B cell (primary cell): ENCODE results near the gene FMR1NB. TPM values are rescaled to one million over a fixed set of nuclear protein-coding genes. Genes with fewer than 3 reads are reported as not detected.

Experiments
- ATAC-seq: fragments of 200-7000 bp; cut with Tn5 transposase; one replicate; pipeline ENCODE4 v1.10.0; 2021; ENCODE audit warnings: low read depth, mild to moderate bottlenecking, moderate number of reproducible peaks, moderate library complexity
- CTCF ChIA-PET: fragments of 350-600 bp; sonication (Branson Sonifier 250); formaldehyde crosslinking; loops from one replicate; lab custom pipeline; 2021; ENCODE audit warnings: antibody characterized with exemption, inconsistent platforms; lab: Charles Lee
- POLR2A ChIA-PET: fragments of 350-600 bp; sonication (Branson Sonifier 250); formaldehyde crosslinking; loops from one replicate; lab custom pipeline; 2021; ENCODE audit warnings: antibody characterized with exemption; lab: Charles Lee
- DNase-seq: peaks from one replicate; pipeline ENCODE4 v3.0.0; 2013
- H2AFZ ChIP-seq: 2 replicates; pipeline ENCODE4 v1.6.1; 2012; ENCODE audit warnings: mild to moderate bottlenecking, low read depth, low read length; ENCODE audit not compliant: insufficient read depth, poor library complexity, severe bottlenecking
- H3K27ac ChIP-seq, 2 donors: 1 replicate in 1 of 2; 2 replicates in 1 of 2; pipeline ENCODE4 v1.5.1; 2012 to 2013; ENCODE audit warnings: low read length in 2 of 2, mild to moderate bottlenecking in 2 of 2, moderate library complexity in 1 of 2
- H3K27me3 ChIP-seq, 4 experiments: fragments of 200-600 bp in 1 of 4; sonication (generic) in 1 of 4; replicated peaks in 1 of 4; 1 replicate in 2 of 4; 2 replicates in 2 of 4; pipeline versions ENCODE4 v1.6.1 to v1.7.0; 2013 to 2016; ENCODE audit warnings: low read length in 3 of 4, mild to moderate bottlenecking in 2 of 4, mixed read lengths in 1 of 4, moderate library complexity in 1 of 4; ENCODE audit not compliant: insufficient read depth in 4 of 4, control insufficient read depth in 3 of 4; ENCODE audit errors: control extremely low read depth in 1 of 4
- H3K36me3 ChIP-seq, 2 experiments: replicated peaks in 1 of 2; 1 replicate in 1 of 2; 2 replicates in 1 of 2; pipeline versions ENCODE4 v1.6.1 to v1.7.1; 2013; ENCODE audit warnings: low read length in 1 of 2; ENCODE audit not compliant: insufficient read depth in 2 of 2, control insufficient read depth in 1 of 2; ENCODE audit errors: control extremely low read depth in 1 of 2, extremely low read depth in 1 of 2
- H3K4me1 ChIP-seq, 2 donors: fragments of 200-600 bp in 1 of 2; sonication (generic) in 1 of 2; 1 replicate in 1 of 2; 2 replicates in 1 of 2; pipeline versions ENCODE4 v1.5.1 to v1.6.1; 2013 to 2017; ENCODE audit warnings: low read length in 2 of 2; ENCODE audit not compliant: control insufficient read depth in 2 of 2, insufficient read depth in 2 of 2
- H3K4me2 ChIP-seq: replicated peaks from 2 replicates; pipeline ENCODE3; 2012; ENCODE audit warnings: mild to moderate bottlenecking, low read depth, low read length; ENCODE audit not compliant: poor library complexity, severe bottlenecking
- H3K4me3 ChIP-seq, 5 experiments: fragments of 200-600 bp in 1 of 5; sonication (generic) in 1 of 5; 1 replicate in 3 of 5; 2 replicates in 2 of 5; pipeline versions ENCODE4 v1.5.1 to v1.7.0; 2011 to 2016; ENCODE audit warnings: low read length in 4 of 5, mild to moderate bottlenecking in 4 of 5, low read depth in 2 of 5, control low read depth in 1 of 5, moderate library complexity in 1 of 5; ENCODE audit not compliant: insufficient read depth in 1 of 5; ENCODE audit errors: control extremely low read depth in 1 of 5, extremely low read depth in 1 of 5
- H3K79me2 ChIP-seq: fragments of 200-600 bp; sonication (generic); one replicate; pipeline ENCODE4 v1.6.0; 2016; ENCODE audit warnings: low read length; ENCODE audit not compliant: control insufficient read depth, insufficient read depth
- H3K9ac ChIP-seq: fragments of 200-600 bp; sonication (generic); 2 replicates; pipeline ENCODE4 v1.6.1; 2017; ENCODE audit warnings: mild to moderate bottlenecking, low read length, moderate library complexity
- H3K9me3 ChIP-seq, 3 donors: one replicate each; pipeline versions ENCODE4 v1.6.1 to v1.7.1; 2013; ENCODE audit warnings: low read length in 2 of 3; ENCODE audit not compliant: control insufficient read depth in 2 of 3, insufficient read depth in 1 of 3; ENCODE audit errors: control extremely low read depth in 1 of 3
- H4K20me1 ChIP-seq: 2 replicates; pipeline ENCODE4 v1.6.0; 2012; ENCODE audit warnings: mild to moderate bottlenecking, low read length; ENCODE audit not compliant: insufficient read depth, control insufficient read depth, poor library complexity, severe bottlenecking
- H3K27ac Mint-ChIP-seq: one replicate; pipeline ENCODE4 v1.8.0; 2021; ENCODE audit warnings: mixed read lengths
- H3K27me3 Mint-ChIP-seq: one replicate; pipeline ENCODE4 v1.8.0; 2021; ENCODE audit warnings: mixed read lengths
- H3K4me1 Mint-ChIP-seq: one replicate; pipeline ENCODE4 v1.8.0; 2021; ENCODE audit warnings: mixed read lengths
- H3K4me3 Mint-ChIP-seq: one replicate; pipeline ENCODE4 v1.8.0; 2021; ENCODE audit warnings: mixed read lengths
- H3K9me3 Mint-ChIP-seq: one replicate; pipeline ENCODE4 v1.8.0; 2022; ENCODE audit warnings: mixed read lengths; ENCODE audit not compliant: insufficient read depth
- CTCF ChIP-seq: fragments of 200-600 bp; IDR thresholded peaks from one replicate; pipeline ENCODE4 v1.8.0; 2022; ENCODE audit warnings: antibody characterized with exemption, mild to moderate bottlenecking
- EZH2 ChIP-seq: IDR thresholded peaks from 2 replicates; pipeline ENCODE4 v1.6.1; 2012; ENCODE audit warnings: borderline replicate concordance, low read depth, mild to moderate bottlenecking, moderate library complexity, low read length; ENCODE audit not compliant: insufficient read depth, poor library complexity, severe bottlenecking
- WGBS: methylation state at CpG from one replicate; pipeline ENCODE4 v1.1.5; 2013; ENCODE audit warnings: missing lambda C conversion rate; ENCODE audit not compliant: insufficient coverage; 5-methylcytosine and 5-hydroxymethylcytosine counted together
- intact Hi-C: fragments of 100-400 bp; cut with micrococcal nuclease; formaldehyde crosslinking; loops from one replicate; pipeline ENCODE4 v1.10.0; 2022
- polyA minus RNA-seq: library from RNA; depleted of rRNA, polyadenylated mRNA; stranded (reverse); fragments of >200 nt; gene quantifications from 2 replicates; pipeline ENCODE4 v1.2.3, GENCODE V29; 2012
- polyA plus RNA-seq: library from polyadenylated mRNA; depleted of rRNA; stranded (reverse); fragments of >200 nt; gene quantifications from 2 replicates; pipeline ENCODE4 v1.2.3, GENCODE V29; 2012
- total RNA-seq, 2 donors: library from RNA; stranded (reverse); fragments of 120-200 nt in 1 of 2; gene quantifications; 1 replicate in 1 of 2; 2 replicates in 1 of 2; pipeline versions ENCODE4 v1.2.3 to v1.2.4, GENCODE V29; 2013 to 2022

The FMR1NB gene
- total RNA-seq (not detected in 2 replicates), polyA plus RNA-seq (not detected in 2 replicates), polyA minus RNA-seq (not detected in 2 replicates)
- total RNA-seq (2013), result not detected

- TF ChIP-seq EZH2, result no peak
- TF ChIP-seq CTCF, result no peak
- H3K27ac ChIP-seq, result no peak within 1 kb of the TSS
- H3K4me1 ChIP-seq, result no peaks in the 10 kb centered on the region
- H3K4me3 Mint-ChIP-seq, result no peak within 1 kb of the TSS
- no peak within 1 kb of the TSS for H3K9ac ChIP-seq
- intact Hi-C loops, result no loop called here
- no peaks in the 10 kb centered on the region for H3K27me3 ChIP-seq
- DNase-seq (no peak), ATAC-seq (no peak)
- ChIA-PET POLR2A (no interaction called here), CTCF (no interaction called here)
- no peaks in the 10 kb centered on the region for H3K79me2 ChIP-seq
- H3K4me3 ChIP-seq, result no peak within 1 kb of the TSS
- no peaks in the 10 kb centered on the region for H3K9me3 Mint-ChIP-seq
- no peaks in the 10 kb centered on the region for H3K27me3 Mint-ChIP-seq
- H4K20me1 ChIP-seq, result no peaks in the 10 kb centered on the region
- H3K9me3 ChIP-seq, result peaks cover 0 to 4% (median 0%) of the 10 kb centered on the region in 3 donors
- no peak within 1 kb of the TSS for H3K4me2 ChIP-seq
- WGBS, result 96% methylated on average over 19 of the region's 35 CpGs
- H3K27ac Mint-ChIP-seq, result no peak within 1 kb of the TSS
- H3K36me3 ChIP-seq, result no peaks in the 10 kb centered on the region
- H3K4me1 Mint-ChIP-seq, result no peaks in the 10 kb centered on the region
- no peak within 1 kb of the TSS for H2AFZ ChIP-seq
Measured at GRCh38 chrX:147981038-147981752, at the start of gene FMR1NB. FMR1NB (plus strand) TSS chrX:147981337; CDS start chrX:147981403, 66 bp downstream.

GRCh38 chrX:147933815-147934214 is 47.3 kb upstream of the FMR1NB start:
- Mint-ChIP-seq H3K27ac (no peak overlapping the region), H3K4me1 (no peaks in the 10 kb centered on the region), H3K9me3 (no peaks in the 10 kb centered on the region), H3K27me3 (no peaks in the 10 kb centered on the region), H3K4me3 (no peak overlapping the region)
- no CpG with 5 or more reads among the region's 1 CpG for WGBS
- H3K4me2 ChIP-seq, result no peak overlapping the region
- no peak overlapping the region for H3K27ac ChIP-seq
- H3K9ac ChIP-seq, result no peak overlapping the region
- intact Hi-C loops, result no loop called here
- no peaks in the 10 kb centered on the region for H3K27me3 ChIP-seq
- DNase-seq, result no peak
- no peaks in the 10 kb centered on the region for H4K20me1 ChIP-seq
- H3K4me1 ChIP-seq, result no peaks in the 10 kb centered on the region
- peaks cover 0 to 52% of the 10 kb centered on the region in 2 experiments for H3K36me3 ChIP-seq
- H2AFZ ChIP-seq, result no peak overlapping the region
- ATAC-seq, result no peak
- H3K79me2 ChIP-seq, result no peaks in the 10 kb centered on the region
- H3K4me3 ChIP-seq, result no peak overlapping the region
- H3K9me3 ChIP-seq, result no peaks in the 10 kb centered on the region
- ChIA-PET CTCF (no interaction called here), POLR2A (no interaction called here)
- no peak for TF ChIP-seq EZH2
- no peak for TF ChIP-seq CTCF
